ENCODE measurements around the gene SYNDIG1. TPM values are rescaled to one million over a fixed set of nuclear protein-coding genes. Genes with fewer than 3 reads are reported as not detected.
A peak's percentile ranks its signal among the peaks of the same experiment; 100 is the strongest.

The SYNDIG1 gene
- total RNA-seq, 1 donor from 2014 or later = 5.6 TPM

- no peak overlapping the region for H3K4me3 Mint-ChIP-seq (ENCODE audit: unreplicated experiment)
- no peaks in the 10 kb centered on the region for H3K9me3 Mint-ChIP-seq (ENCODE audit: low read depth)
- H3K27me3 Mint-ChIP-seq (ENCODE audit: low read depth) = peaks cover 3% of the 10 kb centered on the region
- H3K4me1 Mint-ChIP-seq (ENCODE audit: low read depth) = peaks cover 11% of the 10 kb centered on the region
- H3K27ac Mint-ChIP-seq (ENCODE audit: unreplicated experiment) = no peak overlapping the region
- H3K36me3 Mint-ChIP-seq (ENCODE audit: low read depth) = no peaks in the 10 kb centered on the region
- no peak for DNase-seq (ENCODE audit: low spot score)
- TF ChIP-seq, protein P1, sequence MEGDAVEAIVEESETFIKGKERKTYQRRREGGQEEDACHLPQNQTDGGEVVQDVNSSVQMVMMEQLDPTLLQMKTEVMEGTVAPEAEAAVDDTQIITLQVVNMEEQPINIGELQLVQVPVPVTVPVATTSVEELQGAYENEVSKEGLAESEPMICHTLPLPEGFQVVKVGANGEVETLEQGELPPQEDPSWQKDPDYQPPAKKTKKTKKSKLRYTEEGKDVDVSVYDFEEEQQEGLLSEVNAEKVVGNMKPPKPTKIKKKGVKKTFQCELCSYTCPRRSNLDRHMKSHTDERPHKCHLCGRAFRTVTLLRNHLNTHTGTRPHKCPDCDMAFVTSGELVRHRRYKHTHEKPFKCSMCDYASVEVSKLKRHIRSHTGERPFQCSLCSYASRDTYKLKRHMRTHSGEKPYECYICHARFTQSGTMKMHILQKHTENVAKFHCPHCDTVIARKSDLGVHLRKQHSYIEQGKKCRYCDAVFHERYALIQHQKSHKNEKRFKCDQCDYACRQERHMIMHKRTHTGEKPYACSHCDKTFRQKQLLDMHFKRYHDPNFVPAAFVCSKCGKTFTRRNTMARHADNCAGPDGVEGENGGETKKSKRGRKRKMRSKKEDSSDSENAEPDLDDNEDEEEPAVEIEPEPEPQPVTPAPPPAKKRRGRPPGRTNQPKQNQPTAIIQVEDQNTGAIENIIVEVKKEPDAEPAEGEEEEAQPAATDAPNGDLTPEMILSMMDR (IDR thresholded peaks at IDR 0.05) = no peak
Measured at GRCh38 chr20:24480509-24480908, 11.1 kb downstream of the SYNDIG1 start.

DNA sequence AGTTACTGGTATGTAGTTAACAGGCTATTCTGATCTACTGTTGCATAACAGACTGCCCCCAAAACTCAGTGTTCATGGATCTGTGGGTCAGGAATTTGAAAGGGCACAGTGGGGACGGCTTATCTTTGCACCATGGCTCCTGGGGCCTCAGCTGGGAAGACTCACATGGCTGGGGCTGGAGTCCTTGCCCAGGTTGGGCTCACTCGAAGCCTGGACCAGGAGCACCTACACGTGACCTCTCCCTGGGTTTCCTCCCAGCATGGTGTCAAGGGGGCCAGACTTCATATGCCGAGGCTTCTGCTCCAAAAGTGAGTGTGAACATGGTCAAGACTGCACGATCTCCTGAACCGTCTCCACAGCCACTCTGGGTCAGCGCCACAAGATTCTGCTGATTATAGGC lies 11.7 kb downstream of the SYNDIG1 start:
- peak; percentile 53 for DNase-seq (ENCODE audit: low spot score)
- H3K27me3 Mint-ChIP-seq (ENCODE audit: low read depth) = peaks cover 3% of the 10 kb centered on the region
- no peaks in the 10 kb centered on the region for H3K9me3 Mint-ChIP-seq (ENCODE audit: low read depth)
- peaks cover 11% of the 10 kb centered on the region for H3K4me1 Mint-ChIP-seq (ENCODE audit: low read depth)
- TF ChIP-seq, protein P1 (IDR thresholded peaks at IDR 0.05) = no peak
- no peak overlapping the region for H3K4me3 Mint-ChIP-seq (ENCODE audit: unreplicated experiment)
- H3K27ac Mint-ChIP-seq (ENCODE audit: unreplicated experiment) = no peak overlapping the region
- H3K36me3 Mint-ChIP-seq (ENCODE audit: low read depth) = no peaks in the 10 kb centered on the region

GRCh38 chr20:24483435-24484080 lies 14.1 kb downstream of the SYNDIG1 start:
- H3K27ac Mint-ChIP-seq (ENCODE audit: unreplicated experiment) = no peak overlapping the region

DNA sequence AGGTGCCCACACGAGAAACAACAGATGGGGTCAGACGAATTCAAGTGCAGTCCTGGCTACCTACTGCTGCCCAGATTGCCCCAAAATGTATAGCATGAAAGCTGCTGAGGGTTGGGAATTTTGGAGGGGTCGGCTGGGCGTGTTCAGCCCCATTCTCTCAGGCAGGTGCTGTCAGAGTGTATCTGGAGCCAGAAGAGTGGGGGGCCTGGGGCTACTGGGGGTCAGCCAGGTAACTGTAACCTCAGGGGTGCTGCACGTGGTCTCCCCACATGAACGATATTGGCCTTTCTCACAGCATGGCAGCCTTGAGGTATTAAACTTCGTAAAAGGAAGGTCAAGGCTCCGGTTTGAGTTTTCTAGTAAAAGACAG lies 14.6 kb downstream of the SYNDIG1 start:
- H3K4me3 Mint-ChIP-seq (ENCODE audit: unreplicated experiment) = no peak overlapping the region
- H3K4me1 Mint-ChIP-seq (ENCODE audit: low read depth) = peaks cover 6% of the 10 kb centered on the region
- H3K27ac Mint-ChIP-seq (ENCODE audit: unreplicated experiment) = no peak overlapping the region
- no peaks in the 10 kb centered on the region for H3K9me3 Mint-ChIP-seq (ENCODE audit: low read depth)
- H3K27me3 Mint-ChIP-seq (ENCODE audit: low read depth) = peaks cover 3% of the 10 kb centered on the region
- TF ChIP-seq, protein P1 (IDR thresholded peaks at IDR 0.05) = no peak
- DNase-seq (ENCODE audit: low spot score) = peak; percentile 38
- H3K36me3 Mint-ChIP-seq (ENCODE audit: low read depth) = peaks cover 3% of the 10 kb centered on the region

More at GRCh38 chr20:24483435-24484080, 14.1 kb downstream of the SYNDIG1 start:
- Mint-ChIP-seq H3K36me3 (ENCODE audit: low read depth) (no peaks in the 10 kb centered on the region), H3K4me3 (ENCODE audit: unreplicated experiment) (no peak overlapping the region), H3K27me3 (ENCODE audit: low read depth) (peaks cover 3% of the 10 kb centered on the region), H3K9me3 (ENCODE audit: low read depth) (no peaks in the 10 kb centered on the region), H3K4me1 (ENCODE audit: low read depth) (peaks cover 8% of the 10 kb centered on the region)
- TF ChIP-seq, protein P1 (IDR thresholded peaks at IDR 0.05) = no peak
- peak; percentile 65 for DNase-seq (ENCODE audit: low spot score)

GRCh38 chr20:24485981-24486380 lies 16.6 kb downstream of the SYNDIG1 start:
- Mint-ChIP-seq H3K27ac (ENCODE audit: unreplicated experiment) (no peak overlapping the region), H3K36me3 (ENCODE audit: low read depth) (peaks cover 6% of the 10 kb centered on the region), H3K4me3 (ENCODE audit: unreplicated experiment) (no peak overlapping the region), H3K4me1 (ENCODE audit: low read depth) (no peaks in the 10 kb centered on the region), H3K9me3 (ENCODE audit: low read depth) (no peaks in the 10 kb centered on the region), H3K27me3 (ENCODE audit: low read depth) (peaks cover 3% of the 10 kb centered on the region)
- DNase-seq (ENCODE audit: low spot score) = no peak
- TF ChIP-seq, protein P1 (IDR thresholded peaks at IDR 0.05) = no peak
